Lung (tissue), 12 donors: ENCODE data around the gene TERB1. TPM values are rescaled to one million over a fixed set of nuclear protein-coding genes. Genes with fewer than 3 reads are reported as not detected.

Experiments
- ATAC-seq: fragments of 200-7000 bp; cut with Tn5 transposase; one replicate; pipeline ENCODE4 v1.9.1; 2020; ENCODE audit warnings: moderate number of reproducible peaks; ENCODE audit not compliant: insufficient read depth, low FRiP score
- DNase-seq, 3 donors: peaks; one replicate each; pipeline ENCODE4 v3.0.0-alpha.2; 2013 to 2017
- H3K27ac ChIP-seq, 2 donors: one replicate each; pipeline ENCODE4 v1.5.1; 2013; ENCODE audit warnings: mild to moderate bottlenecking in 2 of 2, moderate library complexity in 2 of 2, control low read depth in 1 of 2, inconsistent platforms in 1 of 2, low read depth in 1 of 2, low read length in 1 of 2
- H3K27me3 ChIP-seq, 3 donors: one replicate each; pipeline ENCODE4 v1.5.1; 2013; ENCODE audit warnings: low read length in 2 of 3; ENCODE audit not compliant: control insufficient read depth in 3 of 3, insufficient read depth in 3 of 3
- H3K36me3 ChIP-seq, 4 donors: one replicate each; pipeline ENCODE4 v1.5.1; 2013; ENCODE audit warnings: low read length in 4 of 4, mild to moderate bottlenecking in 1 of 4, moderate library complexity in 1 of 4; ENCODE audit not compliant: control insufficient read depth in 4 of 4, insufficient read depth in 4 of 4
- H3K4me1 ChIP-seq, 5 donors: one replicate each; pipeline ENCODE4 v1.5.1; 2013; ENCODE audit warnings: low read length in 5 of 5, mild to moderate bottlenecking in 2 of 5, moderate library complexity in 1 of 5; ENCODE audit not compliant: control insufficient read depth in 5 of 5, insufficient read depth in 5 of 5
- H3K4me3 ChIP-seq: one replicate; pipeline ENCODE4 v1.5.1; 2013; ENCODE audit warnings: mild to moderate bottlenecking, control low read depth, moderate library complexity
- H3K9ac ChIP-seq, 2 donors: one replicate each; pipeline ENCODE4 v1.5.1; 2013; ENCODE audit warnings: low read length in 2 of 2, control low read depth in 1 of 2; ENCODE audit not compliant: insufficient read depth in 1 of 2
- H3K9me3 ChIP-seq, 4 donors: one replicate each; pipeline ENCODE4 v1.5.1; 2013; ENCODE audit warnings: low read length in 3 of 4, mild to moderate bottlenecking in 1 of 4, moderate library complexity in 1 of 4; ENCODE audit not compliant: control insufficient read depth in 4 of 4, insufficient read depth in 3 of 4
- WGBS, 2 donors: extraction: QIAGEN DNeasy Blood & Tissue Kit; methylation state at CpG; one replicate each; pipeline ENCODE4 v1.1.7; 2013; 5-methylcytosine and 5-hydroxymethylcytosine counted together
- polyA plus RNA-seq, 2 donors: library from polyadenylated mRNA; stranded (reverse); fragments of 200-250 nt; gene quantifications; one replicate each; pipeline ENCODE4 v1.2.1, GENCODE V29; 2013
- total RNA-seq, 2 donors: library from RNA; depleted of rRNA in 1 of 2; stranded (reverse); fragments of >200 nt in 1 of 2; gene quantifications; one replicate each; pipeline ENCODE4 v1.2.1, GENCODE V29; 2014 to 2021
- TF ChIP-seq, protein P1 (sequence below): IDR thresholded peaks from 2 replicates; pipeline ENCODE4 v1.5.1; 2012; ENCODE audit warnings: mild to moderate bottlenecking; ENCODE audit errors: control extremely low read depth, extremely low read depth
- donor health status: control.
- donor health status: control.
- donor health status: Bipolar disorder and iron deficiency.
- donor health status: healthy.
- donor health status: DM: yes; HTN: yes; CAD: no.

TERB1 gene
- total and polyA plus RNA-seq, 4 donors: not detected

GRCh38 chr16:66846831-66847230, 45.4 kb upstream of the TERB1 start:
- H3K27ac ChIP-seq: no peak overlapping the region
- peaks cover 0 to 44% (median 35%) of the 10 kb centered on the region in 3 donors for H3K27me3 ChIP-seq
- H3K4me3 ChIP-seq: no peak overlapping the region
- ATAC-seq (no peak), DNase-seq (no peak)
- peaks cover 0 to 9% (median 0%) of the 10 kb centered on the region in 5 donors for H3K4me1 ChIP-seq
- 97 to 99% methylated on average over 6 of the region's 6 CpGs for WGBS, 2 donors
- peaks cover 0 to 3% (median 0%) of the 10 kb centered on the region in 4 donors for H3K9me3 ChIP-seq
- TF ChIP-seq, protein P1, sequence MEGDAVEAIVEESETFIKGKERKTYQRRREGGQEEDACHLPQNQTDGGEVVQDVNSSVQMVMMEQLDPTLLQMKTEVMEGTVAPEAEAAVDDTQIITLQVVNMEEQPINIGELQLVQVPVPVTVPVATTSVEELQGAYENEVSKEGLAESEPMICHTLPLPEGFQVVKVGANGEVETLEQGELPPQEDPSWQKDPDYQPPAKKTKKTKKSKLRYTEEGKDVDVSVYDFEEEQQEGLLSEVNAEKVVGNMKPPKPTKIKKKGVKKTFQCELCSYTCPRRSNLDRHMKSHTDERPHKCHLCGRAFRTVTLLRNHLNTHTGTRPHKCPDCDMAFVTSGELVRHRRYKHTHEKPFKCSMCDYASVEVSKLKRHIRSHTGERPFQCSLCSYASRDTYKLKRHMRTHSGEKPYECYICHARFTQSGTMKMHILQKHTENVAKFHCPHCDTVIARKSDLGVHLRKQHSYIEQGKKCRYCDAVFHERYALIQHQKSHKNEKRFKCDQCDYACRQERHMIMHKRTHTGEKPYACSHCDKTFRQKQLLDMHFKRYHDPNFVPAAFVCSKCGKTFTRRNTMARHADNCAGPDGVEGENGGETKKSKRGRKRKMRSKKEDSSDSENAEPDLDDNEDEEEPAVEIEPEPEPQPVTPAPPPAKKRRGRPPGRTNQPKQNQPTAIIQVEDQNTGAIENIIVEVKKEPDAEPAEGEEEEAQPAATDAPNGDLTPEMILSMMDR: no peak
- no peaks in the 10 kb centered on the region for H3K36me3 ChIP-seq
- H3K9ac ChIP-seq: no peak overlapping the region

DNA sequence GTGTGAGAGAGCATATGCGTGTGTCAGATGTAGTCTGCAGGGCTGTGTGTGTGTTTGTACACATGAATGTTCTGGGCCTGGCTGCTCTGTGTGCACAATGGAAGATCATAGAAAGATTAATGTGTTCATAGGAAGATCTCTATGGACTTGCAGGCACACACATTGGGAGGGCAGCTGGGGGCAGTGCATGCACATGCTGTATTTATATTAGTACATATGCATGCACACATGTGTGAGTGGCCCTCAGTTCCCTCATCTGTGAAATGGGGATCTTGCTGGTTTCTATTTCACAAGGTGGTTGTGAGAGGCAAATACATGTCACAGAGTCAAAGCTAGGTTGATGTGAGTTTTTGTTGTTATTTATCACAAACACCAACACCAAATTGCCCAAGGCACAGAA, 44.9 kb upstream of the TERB1 start:
- WGBS, 2 donors: 92 to 95% methylated on average over 1 of the region's 1 CpG
- TF ChIP-seq, protein P1: no peak
- Histone ChIP-seq H3K4me1 (peaks cover 0 to 9% (median 0%) of the 10 kb centered on the region in 5 donors), H3K27me3 (peaks cover 0 to 44% (median 35%) of the 10 kb centered on the region in 3 donors), H3K4me3 (no peak overlapping the region), H3K36me3 (no peaks in the 10 kb centered on the region), H3K27ac (no peak overlapping the region), H3K9me3 (peaks cover 0 to 3% (median 0%) of the 10 kb centered on the region in 4 donors), H3K9ac (no peak overlapping the region)
- ATAC-seq (no peak), DNase-seq (no peak)

GRCh38 chr16:66845791-66846221, 44.4 kb upstream of the TERB1 start:
- Histone ChIP-seq H3K27me3 (peaks cover 0 to 44% (median 35%) of the 10 kb centered on the region in 3 donors), H3K9ac (no peak overlapping the region), H3K27ac (no peak overlapping the region), H3K4me1 (peaks cover 0 to 9% (median 0%) of the 10 kb centered on the region in 5 donors), H3K9me3 (peaks cover 0 to 3% (median 0%) of the 10 kb centered on the region in 4 donors), H3K36me3 (no peaks in the 10 kb centered on the region), H3K4me3 (no peak overlapping the region)
- DNase-seq (no peak), ATAC-seq (no peak)
- TF ChIP-seq, protein P1: no peak
- 67 to 81% methylated on average over 9 of the region's 9 CpGs for WGBS, 2 donors

DNA sequence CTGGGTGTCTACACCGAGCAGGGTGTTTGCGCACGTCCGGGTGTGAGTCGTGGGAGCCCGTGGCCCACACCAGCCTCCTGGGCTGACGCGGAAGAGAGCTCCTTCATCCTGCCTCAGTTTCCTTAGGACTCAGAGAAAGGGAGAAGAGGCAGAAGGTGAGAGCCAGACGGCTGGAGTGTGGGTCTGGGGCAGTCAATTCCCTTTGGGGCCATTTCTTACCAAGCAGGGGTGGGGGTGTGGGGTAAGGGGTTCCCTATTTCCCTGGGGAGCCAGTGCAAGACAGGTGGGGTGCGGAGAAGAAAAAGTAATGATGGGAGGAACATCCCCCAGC, 43.7 kb upstream of the TERB1 start:
- H3K4me3 ChIP-seq: no peak overlapping the region
- H3K9ac ChIP-seq: no peak overlapping the region
- peaks cover 0 to 9% (median 0%) of the 10 kb centered on the region in 5 donors for H3K4me1 ChIP-seq
- H3K27ac ChIP-seq: no peak overlapping the region
- ATAC-seq: no peak
- peaks cover 0 to 3% (median 0%) of the 10 kb centered on the region in 4 donors for H3K9me3 ChIP-seq
- TF ChIP-seq, protein P1: no peak
- no peaks in the 10 kb centered on the region for H3K36me3 ChIP-seq
- DNase-seq: no peak
- peaks cover 0 to 44% (median 35%) of the 10 kb centered on the region in 3 donors for H3K27me3 ChIP-seq
- WGBS, 2 donors: 14 to 23% methylated on average over 10 of the region's 10 CpGs
